ENCODE results near the gene OVOL2. TPM values are rescaled to one million over a fixed set of nuclear protein-coding genes. Genes with fewer than 3 reads are reported as not detected.
"Not testable (repeated sequence)": the region's sequence is repeated elsewhere in the genome, so short reads cannot be mapped to it uniquely, and the experiment has no call there.

OVOL2 gene
- total RNA-seq, result 10 to 100 TPM; 11.5 to 36.3 (median 15.2) TPM
- long read RNA-seq, donor 1, transcript OVOL2-201 (4 exons, 1,555 nt), result major isoform, 7 of 19 reads
- long read RNA-seq, donor 1, partial matches to known transcripts, result 5 of 19 reads
- long read RNA-seq, donor 1, other reads (novel, unspliced or antisense), result 7 of 19 reads
- long read RNA-seq, donor 2, partial matches to known transcripts, result 2 of 5 reads
- long read RNA-seq, donor 2, other reads (novel, unspliced or antisense), result 3 of 5 reads

- peaks cover 12% of the 10 kb centered on the region for H3K4me1 ChIP-seq (ENCODE audit: low read depth)
- H3K36me3 ChIP-seq (ENCODE audit: low read depth), result no peaks in the 10 kb centered on the region
- DNase-seq (peak; percentile 92 to 96 (median 93)), ATAC-seq (peak; percentile 74)
- TF ChIP-seq, protein P1, sequence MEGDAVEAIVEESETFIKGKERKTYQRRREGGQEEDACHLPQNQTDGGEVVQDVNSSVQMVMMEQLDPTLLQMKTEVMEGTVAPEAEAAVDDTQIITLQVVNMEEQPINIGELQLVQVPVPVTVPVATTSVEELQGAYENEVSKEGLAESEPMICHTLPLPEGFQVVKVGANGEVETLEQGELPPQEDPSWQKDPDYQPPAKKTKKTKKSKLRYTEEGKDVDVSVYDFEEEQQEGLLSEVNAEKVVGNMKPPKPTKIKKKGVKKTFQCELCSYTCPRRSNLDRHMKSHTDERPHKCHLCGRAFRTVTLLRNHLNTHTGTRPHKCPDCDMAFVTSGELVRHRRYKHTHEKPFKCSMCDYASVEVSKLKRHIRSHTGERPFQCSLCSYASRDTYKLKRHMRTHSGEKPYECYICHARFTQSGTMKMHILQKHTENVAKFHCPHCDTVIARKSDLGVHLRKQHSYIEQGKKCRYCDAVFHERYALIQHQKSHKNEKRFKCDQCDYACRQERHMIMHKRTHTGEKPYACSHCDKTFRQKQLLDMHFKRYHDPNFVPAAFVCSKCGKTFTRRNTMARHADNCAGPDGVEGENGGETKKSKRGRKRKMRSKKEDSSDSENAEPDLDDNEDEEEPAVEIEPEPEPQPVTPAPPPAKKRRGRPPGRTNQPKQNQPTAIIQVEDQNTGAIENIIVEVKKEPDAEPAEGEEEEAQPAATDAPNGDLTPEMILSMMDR (IDR thresholded peaks at IDR 0.05), result no peak
- H3K9me3 ChIP-seq, result no peaks in the 10 kb centered on the region
- intact Hi-C loops (cut with DNase I, micrococcal nuclease), result no loop called here
- H3K4me3 ChIP-seq, result peak within 1 kb of the TSS; percentile 48
Observed at GRCh38 chr20:18057101-18057993, at the start of gene OVOL2. TSS of gene OVOL2 (minus strand) at chr20:18057916. CDS start at chr20:18057634, 282 bp downstream.

- intact Hi-C loops (cut with DNase I, micrococcal nuclease), result no loop called here
- DNase-seq (peak in 1 of 3 donors; percentile 22), ATAC-seq (peak; percentile 79)
- H3K4me1 ChIP-seq (ENCODE audit: low read depth), result peaks cover 5% of the 10 kb centered on the region
- H3K36me3 ChIP-seq (ENCODE audit: low read depth), result no peaks in the 10 kb centered on the region
- no peak overlapping the region for H3K4me3 ChIP-seq
- TF ChIP-seq, protein P1 (IDR thresholded peaks at IDR 0.05), result no peak
- no peaks in the 10 kb centered on the region for H3K9me3 ChIP-seq
Observed at GRCh38 chr20:18103497-18103896, 45.8 kb upstream of the OVOL2 start.

GRCh38 chr20:18101125-18101810 lies 43.6 kb upstream of the OVOL2 start:
- no peak for ATAC-seq
- TF ChIP-seq, protein P1 (IDR thresholded peaks at IDR 0.05), result no peak
- Histone ChIP-seq H3K4me1 (ENCODE audit: low read depth) (peaks cover 5% of the 10 kb centered on the region), H3K4me3 (no peak overlapping the region), H3K36me3 (ENCODE audit: low read depth) (no peaks in the 10 kb centered on the region), H3K9me3 (no peaks in the 10 kb centered on the region)
- no peak for DNase-seq
- intact Hi-C loops (cut with DNase I, micrococcal nuclease), result no loop called here

DNA sequence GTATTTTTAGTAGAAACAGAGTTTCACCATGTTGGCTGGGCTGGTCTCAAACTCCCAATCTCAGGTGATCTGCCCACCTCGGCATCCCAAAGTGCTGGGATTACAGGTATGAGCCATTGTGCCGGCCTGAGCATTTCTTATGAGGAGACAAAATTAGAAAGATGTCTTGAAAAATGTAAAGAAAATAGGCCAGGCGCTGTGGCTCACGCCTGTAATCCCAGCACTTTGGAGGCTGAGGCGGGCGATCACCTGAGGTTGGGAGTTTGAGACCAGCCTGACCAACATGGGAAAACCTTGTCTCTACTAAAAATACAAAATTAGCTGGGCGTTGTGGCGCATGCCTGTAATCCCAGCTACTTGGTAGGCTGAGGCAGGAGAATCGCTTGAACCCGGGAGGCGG lies 42.9 kb upstream of the OVOL2 start:
- intact Hi-C loops (cut with DNase I, micrococcal nuclease), result not testable (repeated sequence)

GRCh38 chr20:18094191-18094590 lies 36.5 kb upstream of the OVOL2 start:
- H3K9me3 ChIP-seq, result no peaks in the 10 kb centered on the region
- intact Hi-C loops (cut with DNase I, micrococcal nuclease), result no loop called here
- no peak overlapping the region for H3K4me3 ChIP-seq
- DNase-seq (no peak), ATAC-seq (no peak)
- peaks cover 3% of the 10 kb centered on the region for H3K4me1 ChIP-seq (ENCODE audit: low read depth)
- H3K36me3 ChIP-seq (ENCODE audit: low read depth), result no peaks in the 10 kb centered on the region
- TF ChIP-seq, protein P1 (IDR thresholded peaks at IDR 0.05), result no peak

More for the DNA sequence above, 42.9 kb upstream of the OVOL2 start:
- not testable (repeated sequence) for H3K4me3 ChIP-seq; H3K9me3 ChIP-seq; H3K36me3 ChIP-seq (ENCODE audit: low read depth); H3K4me1 ChIP-seq (ENCODE audit: low read depth); DNase-seq; ATAC-seq
